A549 treated with DMSO at 1 μM for 4 hours (cell line): ENCODE measurements around the gene MIGA2. TPM values are rescaled to one million over a fixed set of nuclear protein-coding genes. Genes with fewer than 3 reads are reported as not detected.

Experiments
- total RNA-seq: library from RNA; stranded (reverse); fragments of 200-300 nt; extraction: Qiagen RNA extraction; gene quantifications from 5 replicates; pipeline ENCODE4 v1.2.3, GENCODE V29; 2022; ENCODE audit warnings: low read depth

The MIGA2 gene
- 11.6 to 14.8 TPM (median 13.9 TPM) in 5 replicates for total RNA-seq

GRCh38 chr9:129036241-129036922 is at the start of gene MIGA2:
Gene MIGA2, plus strand, starts transcription at chr9:129036626. Its CDS starts 3,969 bp downstream, at chr9:129040595.

GRCh38 chr9:129028192-129028966 is 8.0 kb upstream of the MIGA2 start, which contains the start of gene SH3GLB2:
Gene SH3GLB2, minus strand, starts transcription at chr9:129028331. Its CDS starts 177 bp downstream, at chr9:129028154.

DNA sequence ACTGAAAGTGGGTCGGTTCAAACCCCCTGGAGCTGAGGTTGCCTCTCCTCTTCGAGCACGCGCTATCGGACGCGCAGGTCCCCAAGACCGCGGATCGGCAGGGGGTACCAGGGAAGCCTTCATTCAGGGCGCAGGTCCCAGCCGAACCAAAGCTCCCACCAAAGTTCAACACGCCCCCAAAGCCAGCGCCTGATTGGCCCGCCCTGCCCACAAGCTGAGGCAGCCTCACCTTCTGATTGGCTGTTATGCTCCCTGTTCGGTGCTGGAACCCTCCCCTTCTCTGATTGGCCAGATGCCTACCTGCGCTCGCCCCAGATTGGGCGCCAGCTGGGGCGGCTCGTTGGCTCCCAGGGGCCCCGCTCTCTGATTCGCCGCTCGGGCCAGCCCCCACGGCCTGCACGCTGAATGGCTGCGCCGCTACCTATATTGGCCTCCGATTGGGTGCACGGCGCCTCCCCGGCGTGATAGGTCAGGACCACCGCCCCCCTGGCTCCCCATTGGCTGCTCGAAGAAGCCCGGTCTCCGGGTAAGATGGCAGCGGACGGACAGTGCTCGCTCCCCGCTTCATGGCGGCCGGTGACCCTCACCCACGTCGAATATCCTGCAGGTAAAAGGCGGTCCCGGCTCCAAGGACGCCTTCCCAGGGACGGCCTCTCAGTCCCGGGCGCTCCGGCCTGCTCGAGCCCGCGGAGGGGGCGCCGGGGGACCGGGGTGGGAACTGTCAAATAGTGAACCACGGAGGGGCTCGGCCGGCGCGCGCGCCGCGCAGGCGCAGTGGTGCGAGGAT is 44.4 kb downstream of the MIGA2 start, which contains the start of gene DOLPP1:
Gene DOLPP1, plus strand, starts transcription at position 511 of the 787 bp plus-strand sequence. Its CDS starts 21 bp downstream, at position 532.

GRCh38 chr9:129110740-129111527 is 74.5 kb downstream of the MIGA2 start, which contains the start of the genes CRAT and PTPA:
Gene CRAT, minus strand, starts transcription at chr9:129110793. Its CDS starts 284 bp downstream, at chr9:129110509.
Gene PTPA, plus strand, starts transcription at chr9:129111415. Its CDS starts 186 bp downstream, at chr9:129111601.

Other genes with a start within 250 kb of the MIGA2 start
- 19.1 to 22.6 TPM (median 21.2 TPM) in 5 replicates for gene TBC1D13, start 249.4 kb upstream of the MIGA2 start, total RNA-seq
- gene ENDOG, start 218.1 kb upstream of the MIGA2 start, total RNA-seq, result 13.9 to 28.9 TPM (median 26.9 TPM) in 5 replicates
- 18.9 to 46.7 TPM (median 43.2 TPM) in 5 replicates for gene SPOUT1, start 206.8 kb upstream of the MIGA2 start, total RNA-seq
- gene KYAT1, start 154.7 kb upstream of the MIGA2 start, total RNA-seq, result 7.5 to 10.3 TPM (median 8.9 TPM) in 5 replicates
- gene LRRC8A, start 154.5 kb upstream of the MIGA2 start, total RNA-seq, result 39.2 to 44.4 TPM (median 44.0 TPM) in 5 replicates
- 0.17 TPM in 1 of 5 replicates, not detected in the others for gene PHYHD1, start 115.6 kb upstream of the MIGA2 start, total RNA-seq
- 31.6 to 38.3 TPM (median 34.6 TPM) in 5 replicates for gene DOLK, start 89.0 kb upstream of the MIGA2 start, total RNA-seq
- gene NUP188, start 88.9 kb upstream of the MIGA2 start, total RNA-seq, result 35.1 to 46.4 TPM (median 41.6 TPM) in 5 replicates
- gene SH3GLB2, start 8.3 kb upstream of the MIGA2 start, total RNA-seq, result 36.9 to 52.6 TPM (median 49.2 TPM) in 5 replicates
- gene DOLPP1, start 44.5 kb downstream of the MIGA2 start, total RNA-seq, result 17.6 to 23.6 TPM (median 22.1 TPM) in 5 replicates
- gene CRAT, start 74.2 kb downstream of the MIGA2 start, total RNA-seq, result 25.2 to 31.8 TPM (median 27.8 TPM) in 5 replicates
- gene PTPA, start 74.8 kb downstream of the MIGA2 start, total RNA-seq, result 118 to 139 TPM (median 136 TPM) in 5 replicates
- gene IER5L, start 141.6 kb downstream of the MIGA2 start, total RNA-seq, result 33.9 to 81.5 TPM (median 71.7 TPM) in 5 replicates